Heart right ventricle (tissue), 16 donors: ENCODE measurements around the gene FLOT2. TPM values are rescaled to one million over a fixed set of nuclear protein-coding genes. Genes with fewer than 3 reads are reported as not detected.

Experiments used
- ATAC-seq, 8 donors: fragments of 200-7000 bp; cut with Tn5 transposase; one replicate each; pipeline ENCODE4 v1.9.1; 2020; ENCODE audit warnings: mild to moderate bottlenecking in 8 of 8, moderate library complexity in 8 of 8, moderate number of reproducible peaks in 1 of 8
- DNase-seq, 2 donors: peaks; one replicate each; pipeline ENCODE4 v3.0.0-alpha.2; 2020
- H3K27ac ChIP-seq, 10 donors: fragments of 200-600 bp; sonication (generic) in 2 of 10; one replicate each; pipeline versions ENCODE4 v1.5.0 to v1.8.0; 2020 to 2022; ENCODE audit warnings: mild to moderate bottlenecking in 3 of 10
- H3K27me3 ChIP-seq, 7 donors: fragments of 200-600 bp; one replicate each; pipeline ENCODE4 v1.8.0; 2021 to 2022; ENCODE audit warnings: mild to moderate bottlenecking in 2 of 7
- H3K36me3 ChIP-seq, 9 donors: fragments of 200-600 bp; sonication (generic) in 1 of 9; one replicate each; pipeline versions ENCODE4 v1.5.0 to v1.8.0; 2020 to 2022; ENCODE audit warnings: mild to moderate bottlenecking in 2 of 9
- H3K4me1 ChIP-seq, 9 donors: fragments of 200-600 bp; sonication (generic) in 1 of 9; one replicate each; pipeline versions ENCODE4 v1.5.0 to v1.8.0; 2020 to 2022; ENCODE audit warnings: mild to moderate bottlenecking in 4 of 9
- H3K4me3 ChIP-seq, 10 donors: fragments of 200-600 bp; sonication (generic) in 2 of 10; one replicate each; pipeline versions ENCODE4 v1.5.0 to v1.8.0; 2020 to 2022; ENCODE audit warnings: mild to moderate bottlenecking in 7 of 10, moderate library complexity in 2 of 10
- H3K9me3 ChIP-seq, 11 donors: fragments of 200-600 bp in 10 of 11; sonication (generic) in 2 of 11; one replicate each; pipeline versions ENCODE4 v1.5.0 to v1.8.0; 2013 to 2022; ENCODE audit warnings: mild to moderate bottlenecking in 2 of 11, control low read depth in 1 of 11, moderate library complexity in 1 of 11
- WGBS, 2 donors: extraction: QIAGEN DNeasy Blood & Tissue Kit; methylation state at CpG; one replicate each; pipeline ENCODE4 v1.1.7; 2013; ENCODE audit warnings: inconsistent platforms in 1 of 2; 5-methylcytosine and 5-hydroxymethylcytosine counted together
- intact Hi-C, 10 donors: fragments of 100-400 bp; cut with DNase I; formaldehyde crosslinking; loops; one replicate each; pipeline versions ENCODE4 v1.11.1 to v1.14.2; 2022
- polyA plus RNA-seq, 2 donors: library from polyadenylated mRNA; stranded (reverse); fragments of 200-250 nt; gene quantifications; one replicate each; pipeline ENCODE4 v1.2.3, GENCODE V29; 2013
- total RNA-seq, 10 donors: library from RNA; stranded (reverse); fragmentation: NEBNext Ultra II Directional in 3 of 10; extraction: Animal tissue kit (Norgen Biotek cat#: 25700) in 3 of 10; gene quantifications; one replicate each; pipeline versions ENCODE4 v1.2.1 to v1.2.4, GENCODE V29; 2021 to 2023
- TF ChIP-seq, protein P1 (sequence below), 9 donors: fragments of 200-600 bp; sonication (generic) in 2 of 9; IDR thresholded peaks; one replicate each; pipeline versions ENCODE4 v1.5.0 to v1.8.0; 2021 to 2022; ENCODE audit warnings: antibody characterized with exemption in 9 of 9, mild to moderate bottlenecking in 5 of 9, moderate library complexity in 1 of 9
- donor health status: Arrhythmogenic right ventricular cardiomyopathy.
- donor health status: ischemic (EF 13 %, LVEDD 7.1; RV severe dilation, severe dysfunction).
- donor health status: healthy with polysubstance abuse.
- donor health status: DM: no; HTN: yes; CAD: no.
- donor health status: DM: no; HTN: no; CAD: no.
- donor health status: ischemic (EF 25% LVEDD 6.9; RV normal size, moderate dysfunction).
- donor health status: ischemic (EF 25% LVEDD 5.7; RV mildly dilated, moderate dysfunction).
- donor health status: healthy.
- donor health status: DM: yes; HTN: yes; CAD: no.
- donor health status: Ischemic cardiomyopathy.
- donor health status: ischemic (EF 35%, LVEDD 5.7; RV mildly dilated, moderate dysfunction).
- donor health status: nonischemic (EF 11% LVEDD 7.7; RV severe dilation, severe dysfunction).
- donor health status: DM: yes; HTN: yes; CAD: no.
- donor health status: PGD.
- donor health status: ischemic (EF 29% LVEDD 5.4; RV normal size, mild dysfunction).
- donor health status: nonischemic (EF 23%, LVEDD 6.1; RV moderate dilation, normal function).

Gene FLOT2
- total and polyA plus RNA-seq, 12 donors: 38.3 to 159 (median 88.8) TPM

DNA sequence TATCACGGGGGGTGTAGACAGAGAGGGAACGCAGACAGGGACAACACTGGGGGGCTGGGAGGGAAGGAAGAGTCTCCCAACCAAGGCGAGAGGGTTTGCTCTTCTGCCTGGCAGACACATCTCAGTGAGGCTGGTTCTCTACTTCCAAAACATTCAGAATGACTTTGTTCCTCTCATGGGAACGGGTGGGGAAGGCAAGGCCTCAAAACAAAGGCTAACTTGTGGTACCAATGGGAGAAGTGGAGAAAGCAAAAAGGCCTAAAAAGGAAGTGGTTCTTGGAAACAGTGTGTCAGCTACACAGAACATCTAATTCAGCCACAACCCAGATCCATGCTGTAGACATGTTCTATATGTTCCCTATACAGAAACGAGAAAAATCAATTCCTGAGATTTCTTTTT, 7.5 kb downstream of the FLOT2 start:
- intact Hi-C loops: loop anchor here in 1 of 10 donors (10.0 kb wide), 1 partner anchor 125 kb away; no protein-coding TSS in a partner anchor
- peak in 2 of 8 donors; percentile 27 to 32 for ATAC-seq
- Histone ChIP-seq H3K27ac (peak overlapping the region in 1 of 10 donors; percentile 6), H3K27me3 (no peaks in the 10 kb centered on the region), H3K9me3 (no peaks in the 10 kb centered on the region), H3K4me1 (peaks cover 2 to 50% (median 31%) of the 10 kb centered on the region in 9 donors), H3K4me3 (no peak overlapping the region), H3K36me3 (peaks cover 0 to 45% (median 0%) of the 10 kb centered on the region in 9 donors)
- TF ChIP-seq, protein P1, sequence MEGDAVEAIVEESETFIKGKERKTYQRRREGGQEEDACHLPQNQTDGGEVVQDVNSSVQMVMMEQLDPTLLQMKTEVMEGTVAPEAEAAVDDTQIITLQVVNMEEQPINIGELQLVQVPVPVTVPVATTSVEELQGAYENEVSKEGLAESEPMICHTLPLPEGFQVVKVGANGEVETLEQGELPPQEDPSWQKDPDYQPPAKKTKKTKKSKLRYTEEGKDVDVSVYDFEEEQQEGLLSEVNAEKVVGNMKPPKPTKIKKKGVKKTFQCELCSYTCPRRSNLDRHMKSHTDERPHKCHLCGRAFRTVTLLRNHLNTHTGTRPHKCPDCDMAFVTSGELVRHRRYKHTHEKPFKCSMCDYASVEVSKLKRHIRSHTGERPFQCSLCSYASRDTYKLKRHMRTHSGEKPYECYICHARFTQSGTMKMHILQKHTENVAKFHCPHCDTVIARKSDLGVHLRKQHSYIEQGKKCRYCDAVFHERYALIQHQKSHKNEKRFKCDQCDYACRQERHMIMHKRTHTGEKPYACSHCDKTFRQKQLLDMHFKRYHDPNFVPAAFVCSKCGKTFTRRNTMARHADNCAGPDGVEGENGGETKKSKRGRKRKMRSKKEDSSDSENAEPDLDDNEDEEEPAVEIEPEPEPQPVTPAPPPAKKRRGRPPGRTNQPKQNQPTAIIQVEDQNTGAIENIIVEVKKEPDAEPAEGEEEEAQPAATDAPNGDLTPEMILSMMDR (IDR thresholded peaks at IDR 0.05): no peak
- no peak for DNase-seq
- 78 to 79% methylated on average over 5 of the region's 5 CpGs for WGBS, 2 donors

DNA sequence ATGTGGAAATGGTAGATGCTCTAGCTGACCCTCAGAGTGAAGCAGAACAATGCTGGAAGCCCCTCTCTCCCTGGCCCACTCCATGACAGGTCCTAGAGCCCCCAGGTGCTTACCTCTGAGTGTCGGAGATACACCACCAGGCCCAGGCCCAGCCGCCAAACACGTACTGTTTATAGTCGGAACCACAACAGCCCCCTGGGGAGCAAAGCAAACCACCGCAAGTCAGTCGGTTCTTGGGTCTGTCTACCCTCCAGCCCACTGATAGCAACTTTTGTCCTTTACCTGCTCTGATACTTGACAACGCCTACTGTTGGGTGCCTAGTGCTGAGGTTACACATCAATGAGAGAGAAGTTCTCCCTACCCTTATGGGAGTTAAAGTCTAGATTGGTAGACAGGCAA, 8.7 kb downstream of the FLOT2 start:
- DNase-seq (no peak), ATAC-seq (no peak)
- intact Hi-C loops: no loop called here
- H3K27ac ChIP-seq: no peak overlapping the region
- peaks cover 0 to 57% (median 0%) of the 10 kb centered on the region in 9 donors for H3K36me3 ChIP-seq
- WGBS, 2 donors: 89 to 92% methylated on average over 7 of the region's 7 CpGs
- peaks cover 2 to 53% (median 38%) of the 10 kb centered on the region in 9 donors for H3K4me1 ChIP-seq
- TF ChIP-seq, protein P1 (IDR thresholded peaks at IDR 0.05): no peak
- H3K27me3 ChIP-seq: no peaks in the 10 kb centered on the region
- H3K4me3 ChIP-seq: no peak overlapping the region
- H3K9me3 ChIP-seq: no peaks in the 10 kb centered on the region

DNA sequence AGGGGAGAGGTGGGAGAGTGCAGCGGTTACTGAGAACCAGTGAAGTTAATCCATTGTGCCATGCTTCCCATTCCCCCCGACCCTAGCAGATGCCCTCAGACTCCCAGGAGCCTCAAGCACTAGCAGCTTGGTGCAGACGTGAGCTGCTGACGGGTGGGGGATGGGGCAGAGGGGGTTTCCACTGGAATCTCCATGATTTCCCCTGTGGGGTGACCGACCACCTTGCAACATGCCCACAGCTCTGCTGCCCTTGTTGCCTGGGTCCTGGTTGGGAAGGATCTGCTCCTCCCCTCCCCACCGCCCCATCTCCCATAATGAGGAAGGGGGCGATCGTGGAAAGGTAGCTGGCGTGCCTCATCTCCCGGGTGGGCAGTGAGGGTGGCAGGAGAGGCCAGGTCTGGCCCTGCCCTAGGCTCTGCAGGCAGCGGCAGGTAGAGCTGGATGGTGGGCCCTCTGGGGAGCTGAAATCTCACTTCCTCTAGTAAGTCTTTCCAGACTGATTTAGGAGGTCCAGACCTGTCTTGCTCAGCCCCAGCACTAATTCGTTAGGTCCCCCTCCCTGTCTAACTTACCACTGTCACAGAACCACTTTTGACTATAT, 9.6 kb downstream of the FLOT2 start:
- DNase-seq (no peak), ATAC-seq (no peak)
- Histone ChIP-seq H3K36me3 (peaks cover 0 to 66% (median 5%) of the 10 kb centered on the region in 9 donors), H3K4me3 (no peak overlapping the region), H3K4me1 (peaks cover under 1 to 45% (median 29%) of the 10 kb centered on the region in 9 donors), H3K27me3 (no peaks in the 10 kb centered on the region), H3K27ac (no peak overlapping the region), H3K9me3 (no peaks in the 10 kb centered on the region)
- WGBS, 2 donors: 83 to 84% methylated on average over 12 of the region's 12 CpGs
- intact Hi-C loops: no loop called here
- TF ChIP-seq, protein P1 (IDR thresholded peaks at IDR 0.05): no peak

DNA sequence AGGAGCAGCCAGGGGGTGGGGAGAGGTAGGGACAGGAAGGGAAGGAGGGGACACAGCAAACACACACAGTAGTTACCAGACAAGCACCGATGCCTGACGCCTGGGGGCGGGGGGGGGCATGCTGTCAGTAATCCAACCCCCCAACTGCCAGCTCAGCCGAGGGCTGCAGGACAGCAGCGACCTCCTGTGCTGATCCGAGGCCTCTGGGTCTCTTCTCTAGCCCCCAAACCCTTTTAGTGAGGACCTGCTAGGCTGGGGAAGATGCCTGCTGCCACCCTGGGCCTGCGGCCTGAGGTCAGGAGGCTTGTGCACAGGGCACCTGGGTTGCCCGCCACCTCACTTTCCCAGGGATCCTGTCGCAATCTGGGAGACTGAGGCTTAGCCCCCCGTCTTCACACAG, 11.6 kb downstream of the FLOT2 start:
- TF ChIP-seq, protein P1 (IDR thresholded peaks at IDR 0.05): no peak
- peaks cover 0 to 78% (median 24%) of the 10 kb centered on the region in 9 donors for H3K36me3 ChIP-seq
- ATAC-seq: no peak

More for the DNA sequence above, 11.6 kb downstream of the FLOT2 start:
- no peak overlapping the region for H3K27ac ChIP-seq
- WGBS, 2 donors: 86 to 87% methylated on average over 10 of the region's 10 CpGs
- intact Hi-C loops: no loop called here
- H3K9me3 ChIP-seq: no peaks in the 10 kb centered on the region
- H3K27me3 ChIP-seq: no peaks in the 10 kb centered on the region
- no peak for DNase-seq
- H3K4me1 ChIP-seq: peaks cover 0 to 27% (median 12%) of the 10 kb centered on the region in 9 donors
- no peak overlapping the region for H3K4me3 ChIP-seq
